ENCODE measurements around the gene USP24. TPM values are rescaled to one million over a fixed set of nuclear protein-coding genes. Genes with fewer than 3 reads are reported as not detected.

USP24 gene
- total and polyA plus RNA-seq, 10 of the 15 experiments (the other 5 are each of a cell fraction or from before 2014, with no cell fraction given) = 4.6 to 36.5 (median 25.3) TPM

- TF ChIP-seq YBX1 (IDR thresholded peaks at IDR 0.05) (no peak), NR2C1 (IDR thresholded peaks at IDR 0.05) (no peak), NFIC (IDR thresholded peaks at IDR 0.05; ENCODE audit: low read depth, low read length) (no peak), TAF1 (IDR thresholded peaks at IDR 0.05; ENCODE audit: borderline replicate concordance, low read depth, low read length) (no peak), CTCF (IDR thresholded peaks at IDR 0.05 in 2 of 3, conservative IDR thresholded peaks at IDR 0.05 in 1 of 3; ENCODE audit: control insufficient read depth in 2 of 3, extremely low read depth in 1 of 3, insufficient read depth in 1 of 3, low read depth in 3 of 3, low read length in 3 of 3) (peak; percentile 90 to 94 (median 91)), MAX (IDR thresholded peaks at IDR 0.05; ENCODE audit: low read depth, low read length) (no peak), IKZF2 (IDR thresholded peaks at IDR 0.05) (no peak), ZBTB11 (CRISPR knock-in tag; IDR thresholded peaks at IDR 0.05) (no peak), USF1 (IDR thresholded peaks at IDR 0.05; ENCODE audit: borderline replicate concordance, extremely low read length, insufficient read depth, low read depth, low read length) (no peak), POLR2AphosphoS2 (IDR thresholded peaks at IDR 0.05; ENCODE audit: low read depth, low read length) (no peak), ATF2 (IDR thresholded peaks at IDR 0.05; ENCODE audit: low read length) (no peak), ZNF274 (IDR thresholded peaks at IDR 0.05; ENCODE audit: insufficient read depth, insufficient read length) (no peak), BCL3 (IDR thresholded peaks at IDR 0.05; ENCODE audit: borderline replicate concordance, insufficient read depth, low read depth, low read length, poor library complexity, severe bottlenecking) (no peak), SP1 (IDR thresholded peaks at IDR 0.05; ENCODE audit: low read depth, low read length) (no peak), ELK1 (IDR thresholded peaks at IDR 0.05; ENCODE audit: low read depth, low read length) (no peak), RAD21 (IDR thresholded peaks at IDR 0.05; ENCODE audit: insufficient read depth, low read depth, low read length) (peak; percentile 67), RFX5 (IDR thresholded peaks at IDR 0.05; ENCODE audit: low read depth, low read length) (no peak)
Observed at GRCh38 chr1:55021942-55022546, 193.1 kb downstream of the USP24 start (continued).

All from GM12878 (cell line).